ENCODE measurements around the gene CALD1.

DNA sequence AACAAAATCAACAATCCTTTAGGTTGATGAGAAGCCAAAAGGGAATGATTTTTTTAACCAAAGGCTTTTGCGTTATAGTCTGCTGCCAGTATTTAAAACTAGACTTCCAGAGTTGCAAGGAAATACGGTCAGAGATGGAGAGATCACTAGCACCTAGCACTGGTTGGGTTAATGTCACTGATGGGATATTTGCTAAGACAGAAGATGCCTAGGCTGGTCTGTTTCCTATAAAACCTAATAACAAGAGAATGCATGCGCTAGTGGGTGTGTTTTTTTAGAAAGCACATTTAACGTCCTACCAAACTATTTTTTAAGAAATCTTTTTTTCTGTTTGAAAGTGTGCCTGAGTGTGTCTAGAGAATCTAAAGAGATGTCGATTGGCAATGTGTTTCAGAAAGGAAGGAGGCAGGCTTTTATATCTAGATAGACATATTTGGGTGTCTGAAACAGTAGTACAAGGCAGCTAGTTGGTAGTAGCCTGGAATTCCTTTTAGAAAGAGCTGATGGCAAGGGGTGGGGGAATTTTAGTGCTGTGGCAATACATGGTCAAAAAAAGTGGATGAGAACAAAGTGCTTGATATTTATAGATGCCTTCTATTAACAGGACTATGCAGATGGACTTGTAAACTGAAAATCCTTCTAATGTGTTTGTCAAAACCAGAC is 863 bp downstream of the CALD1 start:
- TF ChIP-seq, protein P1, sequence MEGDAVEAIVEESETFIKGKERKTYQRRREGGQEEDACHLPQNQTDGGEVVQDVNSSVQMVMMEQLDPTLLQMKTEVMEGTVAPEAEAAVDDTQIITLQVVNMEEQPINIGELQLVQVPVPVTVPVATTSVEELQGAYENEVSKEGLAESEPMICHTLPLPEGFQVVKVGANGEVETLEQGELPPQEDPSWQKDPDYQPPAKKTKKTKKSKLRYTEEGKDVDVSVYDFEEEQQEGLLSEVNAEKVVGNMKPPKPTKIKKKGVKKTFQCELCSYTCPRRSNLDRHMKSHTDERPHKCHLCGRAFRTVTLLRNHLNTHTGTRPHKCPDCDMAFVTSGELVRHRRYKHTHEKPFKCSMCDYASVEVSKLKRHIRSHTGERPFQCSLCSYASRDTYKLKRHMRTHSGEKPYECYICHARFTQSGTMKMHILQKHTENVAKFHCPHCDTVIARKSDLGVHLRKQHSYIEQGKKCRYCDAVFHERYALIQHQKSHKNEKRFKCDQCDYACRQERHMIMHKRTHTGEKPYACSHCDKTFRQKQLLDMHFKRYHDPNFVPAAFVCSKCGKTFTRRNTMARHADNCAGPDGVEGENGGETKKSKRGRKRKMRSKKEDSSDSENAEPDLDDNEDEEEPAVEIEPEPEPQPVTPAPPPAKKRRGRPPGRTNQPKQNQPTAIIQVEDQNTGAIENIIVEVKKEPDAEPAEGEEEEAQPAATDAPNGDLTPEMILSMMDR (IDR thresholded peaks at IDR 0.05; ENCODE audit: insufficient read depth, low read length), result no peak
- TF ChIP-seq, protein P2, sequence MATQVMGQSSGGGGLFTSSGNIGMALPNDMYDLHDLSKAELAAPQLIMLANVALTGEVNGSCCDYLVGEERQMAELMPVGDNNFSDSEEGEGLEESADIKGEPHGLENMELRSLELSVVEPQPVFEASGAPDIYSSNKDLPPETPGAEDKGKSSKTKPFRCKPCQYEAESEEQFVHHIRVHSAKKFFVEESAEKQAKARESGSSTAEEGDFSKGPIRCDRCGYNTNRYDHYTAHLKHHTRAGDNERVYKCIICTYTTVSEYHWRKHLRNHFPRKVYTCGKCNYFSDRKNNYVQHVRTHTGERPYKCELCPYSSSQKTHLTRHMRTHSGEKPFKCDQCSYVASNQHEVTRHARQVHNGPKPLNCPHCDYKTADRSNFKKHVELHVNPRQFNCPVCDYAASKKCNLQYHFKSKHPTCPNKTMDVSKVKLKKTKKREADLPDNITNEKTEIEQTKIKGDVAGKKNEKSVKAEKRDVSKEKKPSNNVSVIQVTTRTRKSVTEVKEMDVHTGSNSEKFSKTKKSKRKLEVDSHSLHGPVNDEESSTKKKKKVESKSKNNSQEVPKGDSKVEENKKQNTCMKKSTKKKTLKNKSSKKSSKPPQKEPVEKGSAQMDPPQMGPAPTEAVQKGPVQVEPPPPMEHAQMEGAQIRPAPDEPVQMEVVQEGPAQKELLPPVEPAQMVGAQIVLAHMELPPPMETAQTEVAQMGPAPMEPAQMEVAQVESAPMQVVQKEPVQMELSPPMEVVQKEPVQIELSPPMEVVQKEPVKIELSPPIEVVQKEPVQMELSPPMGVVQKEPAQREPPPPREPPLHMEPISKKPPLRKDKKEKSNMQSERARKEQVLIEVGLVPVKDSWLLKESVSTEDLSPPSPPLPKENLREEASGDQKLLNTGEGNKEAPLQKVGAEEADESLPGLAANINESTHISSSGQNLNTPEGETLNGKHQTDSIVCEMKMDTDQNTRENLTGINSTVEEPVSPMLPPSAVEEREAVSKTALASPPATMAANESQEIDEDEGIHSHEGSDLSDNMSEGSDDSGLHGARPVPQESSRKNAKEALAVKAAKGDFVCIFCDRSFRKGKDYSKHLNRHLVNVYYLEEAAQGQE (IDR thresholded peaks at IDR 0.05; ENCODE audit: insufficient replicate concordance, low read depth), result no peak
- no peak for TF ChIP-seq POLR2AphosphoS5 (IDR thresholded peaks at IDR 0.05; ENCODE audit: low read depth)
- TF ChIP-seq GABPA (IDR thresholded peaks at IDR 0.05; ENCODE audit: low read depth), result no peak
- no peak for TF ChIP-seq SPI1 (IDR thresholded peaks at IDR 0.05; ENCODE audit: borderline replicate concordance, low read depth)

Measured in HL-60 (cell line).